Measurements from ENCODE around the gene PLCB4. TPM values are rescaled to one million over a fixed set of nuclear protein-coding genes. Genes with fewer than 3 reads are reported as not detected.

Gene PLCB4
- total RNA-seq, 2 experiments from 2014 or later = not detected

GRCh38 chr20:9140162-9140760, 71.4 kb downstream of the PLCB4 start:
- H3K27ac ChIP-seq (ENCODE audit: low read depth, low read length, poor library complexity, severe bottlenecking) = no peak overlapping the region
- H3K4me1 ChIP-seq (ENCODE audit: insufficient read depth, low read length, poor library complexity, severe bottlenecking) = no peaks in the 10 kb centered on the region
- no peaks in the 10 kb centered on the region for H4K20me1 ChIP-seq (ENCODE audit: insufficient read depth, low read length)
- no peaks in the 10 kb centered on the region for H3K9me3 ChIP-seq (ENCODE audit: low read length)
- no peaks in the 10 kb centered on the region for H3K79me2 ChIP-seq (ENCODE audit: insufficient read depth, low read depth, low read length)
- H3K4me2 ChIP-seq (ENCODE audit: low read length) = no peak overlapping the region
- ChIA-PET CTCF (ENCODE audit: unreplicated experiment) (no interaction called here), POLR2A (no interaction called here)
- BruUV-seq (replicated peaks) = no TSS peak
- no peak overlapping the region for H3K4me3 ChIP-seq (ENCODE audit: low read depth, low read length, poor library complexity, severe bottlenecking)
- TF ChIP-seq EZH2phosphoT487 (IDR thresholded peaks at IDR 0.05; ENCODE audit: borderline replicate concordance, low read depth, low read length) (no peak), CTCF (conservative IDR thresholded peaks at IDR 0.05; ENCODE audit: low read length) (no peak)
- no peak for DNase-seq (ENCODE audit: low spot score)
- no peaks in the 10 kb centered on the region for H3K36me3 ChIP-seq (ENCODE audit: insufficient read depth, low read length)
- H2AFZ ChIP-seq (ENCODE audit: low read length) = no peak overlapping the region
- H3K9me2 ChIP-seq (ENCODE audit: insufficient read depth, low read length) = no peaks in the 10 kb centered on the region
- intact Hi-C loops (cut with micrococcal nuclease; ENCODE audit: unreplicated experiment) = no loop called here

GRCh38 chr20:9141070-9141469, 72.2 kb downstream of the PLCB4 start:
- H3K27ac ChIP-seq (ENCODE audit: low read depth, low read length, poor library complexity, severe bottlenecking) = no peak overlapping the region
- no peak overlapping the region for H2AFZ ChIP-seq (ENCODE audit: low read length)
- ChIA-PET CTCF (ENCODE audit: unreplicated experiment) (no interaction called here), POLR2A (no interaction called here)
- no TSS peak for BruUV-seq (replicated peaks)
- H3K36me3 ChIP-seq (ENCODE audit: insufficient read depth, low read length) = no peaks in the 10 kb centered on the region
- H4K20me1 ChIP-seq (ENCODE audit: insufficient read depth, low read length) = no peaks in the 10 kb centered on the region
- H3K4me2 ChIP-seq (ENCODE audit: low read length) = no peak overlapping the region
- no peaks in the 10 kb centered on the region for H3K9me3 ChIP-seq (ENCODE audit: low read length)
- H3K9me2 ChIP-seq (ENCODE audit: insufficient read depth, low read length) = no peaks in the 10 kb centered on the region
- no peak overlapping the region for H3K4me3 ChIP-seq (ENCODE audit: low read depth, low read length, poor library complexity, severe bottlenecking)
- intact Hi-C loops (cut with micrococcal nuclease; ENCODE audit: unreplicated experiment) = no loop called here
- TF ChIP-seq EZH2phosphoT487 (IDR thresholded peaks at IDR 0.05; ENCODE audit: borderline replicate concordance, low read depth, low read length) = no peak
- no peak for TF ChIP-seq CTCF (conservative IDR thresholded peaks at IDR 0.05; ENCODE audit: low read length)
- DNase-seq (ENCODE audit: low spot score) = no peak
- no peaks in the 10 kb centered on the region for H3K4me1 ChIP-seq (ENCODE audit: insufficient read depth, low read length, poor library complexity, severe bottlenecking)
- no peaks in the 10 kb centered on the region for H3K79me2 ChIP-seq (ENCODE audit: insufficient read depth, low read depth, low read length)

GRCh38 chr20:9141921-9142320, 73.0 kb downstream of the PLCB4 start:
- no peaks in the 10 kb centered on the region for H3K79me2 ChIP-seq (ENCODE audit: insufficient read depth, low read depth, low read length)
- H3K27ac ChIP-seq (ENCODE audit: low read depth, low read length, poor library complexity, severe bottlenecking) = no peak overlapping the region
- H3K4me1 ChIP-seq (ENCODE audit: insufficient read depth, low read length, poor library complexity, severe bottlenecking) = no peaks in the 10 kb centered on the region
- no peak for TF ChIP-seq CTCF (conservative IDR thresholded peaks at IDR 0.05; ENCODE audit: low read length)
- no peak for TF ChIP-seq EZH2phosphoT487 (IDR thresholded peaks at IDR 0.05; ENCODE audit: borderline replicate concordance, low read depth, low read length)
- DNase-seq (ENCODE audit: low spot score) = no peak
- no peaks in the 10 kb centered on the region for H3K36me3 ChIP-seq (ENCODE audit: insufficient read depth, low read length)
- intact Hi-C loops (cut with micrococcal nuclease; ENCODE audit: unreplicated experiment) = no loop called here
- H3K9me2 ChIP-seq (ENCODE audit: insufficient read depth, low read length) = no peaks in the 10 kb centered on the region
- no peak overlapping the region for H2AFZ ChIP-seq (ENCODE audit: low read length)
- no peaks in the 10 kb centered on the region for H3K9me3 ChIP-seq (ENCODE audit: low read length)
- BruUV-seq (replicated peaks) = no TSS peak
- CTCF ChIA-PET (ENCODE audit: unreplicated experiment) = no interaction called here
- H3K4me3 ChIP-seq (ENCODE audit: low read depth, low read length, poor library complexity, severe bottlenecking) = no peak overlapping the region
- H4K20me1 ChIP-seq (ENCODE audit: insufficient read depth, low read length) = no peaks in the 10 kb centered on the region
- H3K4me2 ChIP-seq (ENCODE audit: low read length) = no peak overlapping the region
- POLR2A ChIA-PET = interaction anchor here (0.6 kb wide), 1 partner anchor 1416 kb away, joined by 6 read pairs; no protein-coding TSS in a partner anchor

Data from OCI-LY7 (cell line).